ENCODE measurements around the gene RPTN.

RPTN gene

GRCh38 chr1:152143150-152143887, 15.7 kb downstream of the RPTN start:
- H3K4me3 ChIP-seq (replicated peaks; ENCODE audit: insufficient read depth, low read length) = no peak overlapping the region
- H3K27me3 ChIP-seq (ENCODE audit: insufficient read depth, poor library complexity, severe bottlenecking) = no peaks in the 10 kb centered on the region
- TF ChIP-seq CTCF (IDR thresholded peaks at IDR 0.05; ENCODE audit: insufficient read depth, low read length) (no peak), POLR2AphosphoS5 (IDR thresholded peaks at IDR 0.05; ENCODE audit: low read depth) (no peak), GABPA (IDR thresholded peaks at IDR 0.05; ENCODE audit: low read depth) (no peak), SPI1 (IDR thresholded peaks at IDR 0.05; ENCODE audit: borderline replicate concordance, low read depth) (no peak)
- TF ChIP-seq, protein P1, sequence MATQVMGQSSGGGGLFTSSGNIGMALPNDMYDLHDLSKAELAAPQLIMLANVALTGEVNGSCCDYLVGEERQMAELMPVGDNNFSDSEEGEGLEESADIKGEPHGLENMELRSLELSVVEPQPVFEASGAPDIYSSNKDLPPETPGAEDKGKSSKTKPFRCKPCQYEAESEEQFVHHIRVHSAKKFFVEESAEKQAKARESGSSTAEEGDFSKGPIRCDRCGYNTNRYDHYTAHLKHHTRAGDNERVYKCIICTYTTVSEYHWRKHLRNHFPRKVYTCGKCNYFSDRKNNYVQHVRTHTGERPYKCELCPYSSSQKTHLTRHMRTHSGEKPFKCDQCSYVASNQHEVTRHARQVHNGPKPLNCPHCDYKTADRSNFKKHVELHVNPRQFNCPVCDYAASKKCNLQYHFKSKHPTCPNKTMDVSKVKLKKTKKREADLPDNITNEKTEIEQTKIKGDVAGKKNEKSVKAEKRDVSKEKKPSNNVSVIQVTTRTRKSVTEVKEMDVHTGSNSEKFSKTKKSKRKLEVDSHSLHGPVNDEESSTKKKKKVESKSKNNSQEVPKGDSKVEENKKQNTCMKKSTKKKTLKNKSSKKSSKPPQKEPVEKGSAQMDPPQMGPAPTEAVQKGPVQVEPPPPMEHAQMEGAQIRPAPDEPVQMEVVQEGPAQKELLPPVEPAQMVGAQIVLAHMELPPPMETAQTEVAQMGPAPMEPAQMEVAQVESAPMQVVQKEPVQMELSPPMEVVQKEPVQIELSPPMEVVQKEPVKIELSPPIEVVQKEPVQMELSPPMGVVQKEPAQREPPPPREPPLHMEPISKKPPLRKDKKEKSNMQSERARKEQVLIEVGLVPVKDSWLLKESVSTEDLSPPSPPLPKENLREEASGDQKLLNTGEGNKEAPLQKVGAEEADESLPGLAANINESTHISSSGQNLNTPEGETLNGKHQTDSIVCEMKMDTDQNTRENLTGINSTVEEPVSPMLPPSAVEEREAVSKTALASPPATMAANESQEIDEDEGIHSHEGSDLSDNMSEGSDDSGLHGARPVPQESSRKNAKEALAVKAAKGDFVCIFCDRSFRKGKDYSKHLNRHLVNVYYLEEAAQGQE (IDR thresholded peaks at IDR 0.05; ENCODE audit: insufficient replicate concordance, low read depth) = no peak
- no peak for DNase-seq (ENCODE audit: low read depth in 1 of 2, low spot score in 1 of 2)
- H3K27ac ChIP-seq (replicated peaks) = no peak overlapping the region

GRCh38 chr1:152141971-152142584, 16.9 kb downstream of the RPTN start:
- Histone ChIP-seq H3K27ac (replicated peaks) (no peak overlapping the region), H3K27me3 (ENCODE audit: insufficient read depth, poor library complexity, severe bottlenecking) (no peaks in the 10 kb centered on the region), H3K4me3 (replicated peaks; ENCODE audit: insufficient read depth, low read length) (no peak overlapping the region)
- DNase-seq (ENCODE audit: low read depth in 1 of 2, low spot score in 1 of 2) = peak; percentile 5 to 46
- TF ChIP-seq GABPA (IDR thresholded peaks at IDR 0.05; ENCODE audit: low read depth) (no peak), CTCF (IDR thresholded peaks at IDR 0.05; ENCODE audit: insufficient read depth, low read length) (peak; percentile 60), SPI1 (IDR thresholded peaks at IDR 0.05; ENCODE audit: borderline replicate concordance, low read depth) (no peak), POLR2AphosphoS5 (IDR thresholded peaks at IDR 0.05; ENCODE audit: low read depth) (no peak)

GRCh38 chr1:152137215-152137614, 21.8 kb downstream of the RPTN start:
- Histone ChIP-seq H3K27me3 (ENCODE audit: insufficient read depth, poor library complexity, severe bottlenecking) (no peaks in the 10 kb centered on the region), H3K27ac (replicated peaks) (no peak overlapping the region), H3K4me3 (replicated peaks; ENCODE audit: insufficient read depth, low read length) (no peak overlapping the region)
- DNase-seq (ENCODE audit: low read depth in 1 of 2, low spot score in 1 of 2) = no peak
- no peak for TF ChIP-seq GABPA (IDR thresholded peaks at IDR 0.05; ENCODE audit: low read depth)
- TF ChIP-seq, protein P1 (IDR thresholded peaks at IDR 0.05; ENCODE audit: insufficient replicate concordance, low read depth) = no peak
- no peak for TF ChIP-seq POLR2AphosphoS5 (IDR thresholded peaks at IDR 0.05; ENCODE audit: low read depth)
- TF ChIP-seq CTCF (IDR thresholded peaks at IDR 0.05; ENCODE audit: insufficient read depth, low read length) = no peak
- TF ChIP-seq SPI1 (IDR thresholded peaks at IDR 0.05; ENCODE audit: borderline replicate concordance, low read depth) = no peak

All from HL-60 (cell line).